HG02852 (cell line): Measurements from ENCODE around the gene EPHB6.

Experiments
- ATAC-seq: cut with Tn5 transposase; IDR thresholded peaks from one replicate; pipeline ENCODE4 v1.9.1; 2021; ENCODE audit warnings: mild to moderate bottlenecking, moderate library complexity; ENCODE audit not compliant: unreplicated experiment

EPHB6 gene

DNA sequence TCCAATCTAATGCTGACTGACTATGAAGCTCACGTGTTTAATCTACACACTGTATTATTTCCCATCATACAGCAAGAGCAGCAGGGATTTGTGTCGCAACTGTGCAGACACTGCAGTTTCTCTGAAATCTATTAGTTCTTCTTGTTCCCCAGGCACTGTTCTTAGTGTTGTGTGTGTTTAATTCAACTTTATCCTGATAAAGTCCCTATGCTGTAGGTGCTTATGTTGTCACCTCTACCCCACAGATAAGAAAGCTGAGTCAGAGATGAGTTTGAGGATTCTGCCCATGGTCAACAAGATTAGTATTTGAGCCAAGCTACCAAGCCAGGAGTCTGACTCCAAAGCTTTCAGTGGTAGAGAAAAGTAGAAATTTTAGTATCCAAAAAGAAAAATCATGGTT lies 22.5 kb upstream of the EPHB6 start:
- no peak for ATAC-seq

DNA sequence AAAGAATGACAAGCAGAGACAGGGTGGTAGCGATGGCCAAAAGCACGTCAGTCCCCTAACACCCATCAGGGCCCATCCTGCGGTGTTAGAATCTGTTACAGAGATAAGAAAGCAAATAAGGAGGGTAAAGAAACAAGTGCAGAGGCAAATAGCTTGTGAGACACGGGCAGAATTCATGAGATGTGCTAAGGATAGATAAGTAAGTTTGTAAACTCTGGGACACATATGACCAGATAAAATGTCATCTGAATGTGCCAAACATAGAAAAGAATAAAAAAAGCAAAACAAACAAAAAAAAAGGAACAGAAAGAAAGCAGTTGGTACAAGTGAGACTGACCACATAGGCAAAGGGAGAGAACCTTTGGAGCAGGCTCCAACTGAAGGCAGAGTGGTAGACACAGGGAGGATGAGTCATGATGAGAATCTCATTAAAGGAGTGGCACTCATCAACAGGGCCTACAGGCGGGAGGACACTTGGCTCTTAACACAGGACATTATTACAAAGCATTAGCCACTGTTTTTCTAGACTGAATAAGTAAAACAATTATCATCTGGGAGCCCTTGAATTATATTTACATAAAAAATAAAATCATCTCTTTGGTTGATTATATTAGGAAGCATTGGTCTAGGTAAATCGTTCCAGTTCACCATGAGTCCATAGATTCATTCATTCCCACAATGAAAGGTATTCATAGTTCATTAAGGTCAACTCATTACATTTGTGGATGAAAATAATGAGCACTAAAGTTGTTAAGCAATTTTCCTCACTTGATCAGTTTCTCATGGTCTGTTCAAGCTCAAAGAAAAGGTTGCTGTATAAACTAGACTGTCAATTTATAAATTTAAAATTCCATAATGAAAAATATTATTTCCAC lies 21.5 kb upstream of the EPHB6 start:
- ATAC-seq = peak; percentile 66

DNA sequence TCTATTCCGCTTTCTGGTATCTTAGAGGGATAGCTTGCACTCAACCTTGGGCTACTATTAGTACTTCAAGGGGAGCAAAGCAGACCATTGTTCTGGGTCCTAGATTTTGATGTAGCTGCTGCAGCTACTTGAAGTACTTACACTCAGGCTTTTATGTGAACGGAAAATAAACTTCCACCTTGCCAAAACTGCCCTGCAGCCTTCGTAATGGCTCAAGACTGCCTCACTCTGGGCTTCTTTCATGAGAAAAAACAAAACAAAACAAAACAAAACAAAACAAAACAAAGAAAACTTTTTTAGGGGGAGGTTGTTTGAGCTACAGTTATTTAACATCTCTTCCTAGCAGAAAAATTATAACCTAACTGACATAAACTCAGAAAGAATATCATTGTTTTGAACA lies 19.4 kb upstream of the EPHB6 start:
- ATAC-seq = no peak

DNA sequence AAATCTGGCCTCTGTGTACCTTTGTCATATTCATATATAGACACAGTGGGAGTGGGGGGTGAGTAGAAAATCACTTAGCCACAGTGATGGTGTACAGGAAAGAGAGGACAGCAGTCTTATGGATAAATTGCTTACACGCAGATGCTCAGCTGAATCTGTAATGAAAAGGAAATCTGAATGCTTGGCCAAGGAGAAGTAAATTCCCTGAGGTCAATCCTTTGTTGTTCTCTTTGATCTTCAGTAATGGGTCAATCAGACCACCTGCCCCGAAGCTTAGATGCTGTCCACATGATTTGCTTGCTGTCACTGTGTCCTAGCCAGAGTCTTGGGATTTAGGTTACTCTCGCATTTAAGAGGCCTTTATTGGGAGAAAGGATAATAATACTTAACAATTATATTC lies 18.4 kb upstream of the EPHB6 start:
- ATAC-seq = no peak

DNA sequence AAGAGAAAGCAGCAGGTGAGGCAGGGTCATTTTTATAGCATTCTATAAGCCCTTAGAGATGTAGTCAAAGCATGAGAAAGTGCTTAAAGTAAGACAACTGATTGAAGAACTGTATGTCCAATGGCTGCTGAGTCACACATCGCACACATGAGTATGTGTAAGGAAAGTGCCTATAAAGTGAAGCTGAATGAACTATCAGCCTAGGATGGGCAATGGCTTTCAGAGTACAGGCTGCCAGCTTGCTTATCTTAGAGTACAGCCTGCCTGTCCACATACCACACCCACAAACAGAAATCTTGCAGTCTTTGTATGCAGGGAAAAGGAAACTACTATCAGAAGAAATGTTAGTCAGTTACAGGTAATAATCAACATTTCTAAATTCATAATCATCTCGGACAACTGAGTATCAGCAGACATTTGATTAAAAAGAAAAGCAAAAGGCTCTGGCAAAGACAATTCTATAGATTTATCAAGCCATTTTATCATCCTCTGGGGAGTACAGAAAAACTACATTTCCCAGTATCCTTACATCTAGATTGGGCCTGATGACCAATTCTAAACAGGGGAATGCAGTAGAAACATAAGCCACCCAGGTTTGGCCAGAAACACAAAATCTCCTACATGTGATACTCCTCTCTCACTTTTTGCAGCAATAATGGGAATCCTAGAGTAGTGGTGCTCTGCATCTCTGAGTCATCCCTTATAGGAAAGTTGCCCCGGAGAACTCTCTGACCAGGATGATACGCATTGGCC lies 16.2 kb upstream of the EPHB6 start:
- ATAC-seq = no peak

DNA sequence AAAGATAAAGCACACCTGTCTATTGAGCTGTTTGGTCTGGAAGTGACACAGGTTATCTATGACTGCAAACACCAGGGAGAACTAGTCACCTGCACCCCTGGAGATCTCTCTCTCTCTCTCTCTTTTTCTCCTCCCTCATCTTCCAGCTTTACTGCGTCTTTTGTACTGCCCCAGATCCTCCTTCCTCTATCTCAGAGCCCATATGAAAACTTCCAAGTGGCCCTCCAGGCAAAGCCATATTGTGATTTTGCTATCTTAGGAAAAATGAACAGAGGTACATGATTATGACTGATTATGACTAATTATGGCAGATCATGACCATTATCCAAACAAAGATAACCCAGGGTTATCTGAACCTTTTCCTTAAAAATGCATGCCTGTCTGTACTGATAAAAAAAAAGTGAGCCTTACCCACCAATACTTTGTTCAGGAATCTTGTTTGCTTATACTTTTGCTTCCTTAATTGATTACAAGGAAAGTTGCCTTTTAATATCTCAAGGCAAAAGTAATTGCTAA lies 12.6 kb upstream of the EPHB6 start:
- no peak for ATAC-seq

DNA sequence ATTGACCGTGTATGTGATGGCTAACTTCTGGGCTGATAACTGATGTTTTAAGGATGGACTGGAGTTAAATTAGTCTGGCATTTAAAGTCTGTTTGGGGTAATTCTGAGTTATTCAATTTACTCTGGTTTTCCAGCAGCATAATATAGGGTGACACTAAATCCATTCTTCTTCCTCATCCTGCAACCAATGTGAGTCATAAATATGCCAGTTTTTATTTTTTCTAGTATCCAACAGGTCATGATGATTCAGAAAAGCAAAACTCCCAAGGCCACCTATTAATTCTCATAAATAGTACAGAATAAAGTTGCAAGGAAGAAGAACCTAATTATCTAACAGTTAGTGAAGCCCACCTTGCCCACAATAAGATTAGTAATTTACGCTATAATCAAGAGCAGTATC lies 7.5 kb upstream of the EPHB6 start:
- ATAC-seq = no peak

DNA sequence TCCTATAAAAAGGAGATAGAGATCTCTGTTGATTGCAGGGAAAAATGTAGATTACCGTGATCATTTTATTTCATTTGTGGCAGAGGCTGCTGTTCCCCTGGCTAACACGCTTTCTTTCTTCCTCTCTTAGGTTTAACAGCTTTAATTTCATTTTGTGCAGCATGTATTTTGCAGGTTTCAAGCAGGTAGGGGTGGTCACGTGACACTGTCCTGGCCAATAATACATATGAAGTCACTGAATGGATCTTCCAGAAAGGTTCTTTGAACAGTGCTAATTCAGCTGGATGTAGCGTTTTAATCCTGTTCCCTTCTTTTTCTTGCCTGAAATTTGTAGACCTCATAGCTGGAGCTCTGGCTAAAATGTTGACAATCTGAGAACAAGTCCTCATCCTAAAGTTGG lies 3.6 kb upstream of the EPHB6 start:
- no peak for ATAC-seq

DNA sequence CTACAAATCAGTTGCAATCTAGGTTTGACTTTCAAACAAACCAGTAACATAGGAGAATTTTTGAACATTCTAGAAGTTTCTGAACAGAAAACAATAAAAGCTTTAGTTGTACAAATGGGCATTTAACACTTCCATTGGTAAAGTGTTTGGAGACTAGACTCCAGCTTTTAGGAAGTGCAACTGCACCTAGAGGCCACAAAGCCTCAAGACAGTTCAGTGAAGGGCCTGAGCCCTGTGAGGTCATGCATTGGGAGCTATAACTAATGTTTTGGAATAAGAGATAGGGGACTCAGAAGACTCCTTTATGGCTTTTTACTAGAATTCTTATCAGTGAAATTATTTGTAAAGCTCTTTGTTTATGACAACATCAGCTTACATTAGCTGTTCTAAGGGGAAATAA lies 3.0 kb upstream of the EPHB6 start:
- ATAC-seq = no peak

DNA sequence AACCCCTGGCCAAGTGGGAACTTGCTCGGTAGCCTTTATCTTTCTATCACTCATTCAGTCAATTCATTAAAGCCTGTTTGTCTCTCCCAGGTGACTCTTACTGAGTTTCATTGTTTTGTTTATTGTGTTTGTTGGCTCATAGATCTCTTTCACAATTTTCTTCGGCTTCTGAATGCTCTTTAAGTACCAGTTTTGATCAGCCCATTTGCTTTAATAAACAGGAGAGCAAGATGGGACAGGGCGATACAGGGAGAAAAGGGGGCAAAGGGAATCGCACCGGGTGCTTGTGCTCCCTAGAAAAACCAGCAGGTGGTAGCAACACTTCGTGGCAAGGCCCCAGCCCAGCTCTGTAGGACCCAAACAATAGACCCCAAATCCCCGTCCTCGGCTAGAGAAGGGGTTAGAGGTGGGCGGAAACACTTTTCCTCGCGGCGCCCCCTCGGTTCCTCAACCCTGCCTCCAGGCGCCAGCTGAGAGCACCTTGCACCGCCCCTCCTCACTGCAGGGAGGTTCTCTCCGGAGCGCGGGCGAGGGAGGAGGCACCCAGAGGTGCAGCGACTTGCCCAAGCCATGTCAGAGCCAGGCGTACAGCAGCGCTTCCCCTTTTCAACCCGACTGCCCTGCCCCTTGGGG lies 1.0 kb upstream of the EPHB6 start:
- peak; percentile 77 for ATAC-seq

DNA sequence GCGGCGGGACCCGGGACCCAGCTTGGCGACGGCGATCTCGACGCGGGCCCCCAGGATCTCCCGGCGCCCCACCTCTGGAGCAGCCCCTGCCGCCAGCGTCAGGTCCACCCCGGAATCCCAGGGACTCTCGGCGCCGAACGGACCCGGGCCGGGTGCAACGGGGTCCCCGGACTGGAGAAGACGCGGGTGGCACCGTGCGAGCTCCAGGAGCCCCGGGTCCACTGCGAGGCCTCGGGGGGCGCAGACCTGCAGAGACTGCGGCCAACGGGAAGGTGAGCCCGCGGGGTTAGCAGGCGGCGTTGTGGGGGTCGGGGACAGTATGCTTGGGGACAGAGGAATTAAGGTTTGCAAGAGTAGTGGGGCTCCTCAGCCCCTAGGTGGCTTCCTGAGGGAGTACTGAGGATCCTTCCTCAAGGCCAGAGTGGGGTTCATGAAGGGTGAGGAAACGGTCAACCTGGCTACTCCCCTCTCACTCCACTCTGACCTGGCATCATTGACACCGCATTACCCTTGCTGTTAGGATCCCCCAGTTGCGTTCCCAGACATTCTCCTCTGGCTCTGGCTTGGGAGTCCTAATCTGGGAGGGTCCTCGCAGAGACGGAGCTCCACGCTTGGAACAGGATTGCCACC lies 353 bp downstream of the EPHB6 start:
- peak; percentile 1 for ATAC-seq

DNA sequence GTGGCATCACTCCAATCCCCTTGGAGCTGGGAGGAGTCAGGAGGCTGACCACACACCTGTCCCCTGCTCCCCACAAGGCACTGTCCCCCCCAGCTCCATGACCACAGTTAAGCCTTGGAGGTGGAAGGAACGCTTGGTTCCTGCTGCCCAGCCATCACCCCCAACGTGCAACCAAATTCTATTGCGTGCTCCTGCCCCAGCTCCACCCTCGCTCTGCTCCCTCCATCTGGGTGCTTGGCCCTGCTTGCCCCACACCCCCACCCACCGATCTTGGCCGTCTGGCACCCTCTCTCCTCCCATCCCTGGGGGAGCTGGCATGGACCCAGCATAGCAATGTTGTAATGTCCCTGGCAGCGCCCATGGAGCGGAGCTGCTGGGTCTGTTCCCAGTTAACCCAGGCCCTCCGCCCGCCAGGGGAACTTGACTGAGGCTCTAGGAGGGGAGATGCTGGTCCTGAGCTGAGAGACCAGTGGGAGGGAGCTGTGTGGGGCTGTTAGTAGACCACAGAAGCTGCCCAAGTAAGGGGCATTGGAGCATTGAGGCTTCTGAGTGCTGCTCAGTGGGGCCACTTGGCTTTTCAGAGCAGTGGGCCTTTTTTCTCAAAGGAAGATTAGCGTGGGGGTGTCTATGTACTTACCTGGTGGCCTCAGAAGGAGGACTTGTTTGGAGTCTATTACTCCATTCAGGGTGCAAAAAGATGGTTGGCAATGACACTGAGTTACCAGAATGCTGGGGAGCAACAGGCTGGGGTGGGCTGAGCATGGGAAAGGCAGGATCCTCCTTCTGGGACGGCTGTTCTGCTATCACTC lies 1.1 kb downstream of the EPHB6 start:
- no peak for ATAC-seq

DNA sequence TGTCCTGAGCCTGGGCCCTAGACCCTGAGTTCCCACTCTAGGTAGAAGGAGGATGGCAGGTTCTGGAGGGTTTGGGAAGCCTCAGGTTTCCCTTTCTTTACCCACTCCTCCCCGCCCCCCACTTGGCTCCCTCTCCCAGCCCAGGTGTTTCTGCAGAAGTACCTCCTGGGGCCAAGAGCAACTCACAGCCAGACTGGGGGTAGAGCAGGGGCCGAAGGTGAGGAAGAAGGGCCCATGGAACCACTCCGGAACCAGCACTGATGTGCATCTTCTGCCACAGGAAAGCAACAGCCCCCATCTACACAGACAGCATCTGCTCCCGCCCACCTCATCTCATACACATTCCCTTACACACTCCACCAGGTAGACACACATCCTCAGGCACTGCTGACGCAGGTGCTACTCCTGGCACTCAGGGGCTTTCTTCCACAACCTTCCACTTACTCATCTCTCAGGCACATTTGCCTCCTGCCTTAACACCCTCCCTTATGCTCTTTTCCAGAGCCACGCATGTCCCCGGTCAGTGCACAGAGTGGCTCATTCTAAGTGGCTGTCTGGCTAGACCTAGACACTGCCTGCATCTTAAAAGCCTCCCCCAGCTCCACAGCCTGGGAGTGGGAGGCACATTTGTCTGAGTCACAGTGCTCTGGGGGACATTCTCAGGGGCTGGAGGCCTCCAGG lies 1.8 kb downstream of the EPHB6 start:
- no peak for ATAC-seq

DNA sequence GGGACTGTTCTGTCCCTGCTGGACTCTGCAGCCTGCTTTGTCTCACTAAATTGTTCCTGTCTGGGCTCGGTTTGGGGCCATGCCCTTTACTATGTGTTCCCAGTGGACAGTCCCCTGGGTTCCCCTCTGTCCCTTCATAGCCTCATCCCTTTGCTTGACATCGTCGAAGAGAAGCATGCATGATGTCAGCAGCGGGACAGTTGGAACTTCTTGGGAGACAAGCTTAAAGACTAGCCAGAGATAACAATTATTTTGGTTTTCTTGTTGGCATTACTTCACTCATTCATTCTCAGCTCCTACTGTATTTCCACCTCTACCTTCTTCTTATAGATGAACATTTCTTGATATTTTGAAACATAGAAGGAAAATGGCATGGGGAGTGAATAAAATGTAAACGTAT lies 2.7 kb downstream of the EPHB6 start:
- no peak for ATAC-seq

DNA sequence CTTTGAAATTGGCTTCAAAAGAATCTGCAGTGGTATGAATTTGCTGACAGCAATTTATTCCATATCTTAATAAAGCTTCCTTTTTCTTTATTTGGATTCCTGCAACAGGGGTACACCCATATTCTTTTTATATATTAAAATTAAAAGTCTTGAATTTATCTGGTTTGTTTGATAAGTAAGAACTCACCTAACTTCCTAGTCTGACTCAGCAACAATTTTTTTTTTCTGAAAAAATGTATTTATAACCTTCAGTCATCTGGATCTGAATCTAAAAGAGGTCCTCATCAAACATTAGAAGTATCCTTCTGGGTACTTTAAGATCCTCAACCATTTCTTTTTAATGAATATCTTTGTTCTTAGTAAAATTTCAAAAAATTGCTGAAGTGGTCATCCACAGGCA lies 4.5 kb downstream of the EPHB6 start:
- ATAC-seq = no peak

DNA sequence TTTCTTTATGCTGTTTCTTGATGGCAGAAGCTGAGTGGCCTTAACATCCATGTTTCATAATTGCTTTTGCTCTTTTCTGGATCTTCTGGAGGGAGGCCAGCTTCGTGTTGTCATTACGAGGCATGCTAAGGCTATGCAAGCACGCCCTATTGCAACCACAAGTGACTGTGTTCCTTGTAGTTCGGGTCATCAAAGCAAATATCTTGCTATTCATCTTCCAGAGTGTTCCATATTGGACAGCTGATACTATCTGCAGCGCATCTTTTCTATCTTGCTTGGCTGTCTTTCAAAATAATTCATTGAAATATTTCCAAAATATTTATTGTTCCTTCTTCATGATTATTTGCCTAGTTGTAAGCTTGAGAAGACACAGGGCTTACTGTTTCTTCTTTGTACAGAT lies 5.0 kb downstream of the EPHB6 start:
- no peak for ATAC-seq

DNA sequence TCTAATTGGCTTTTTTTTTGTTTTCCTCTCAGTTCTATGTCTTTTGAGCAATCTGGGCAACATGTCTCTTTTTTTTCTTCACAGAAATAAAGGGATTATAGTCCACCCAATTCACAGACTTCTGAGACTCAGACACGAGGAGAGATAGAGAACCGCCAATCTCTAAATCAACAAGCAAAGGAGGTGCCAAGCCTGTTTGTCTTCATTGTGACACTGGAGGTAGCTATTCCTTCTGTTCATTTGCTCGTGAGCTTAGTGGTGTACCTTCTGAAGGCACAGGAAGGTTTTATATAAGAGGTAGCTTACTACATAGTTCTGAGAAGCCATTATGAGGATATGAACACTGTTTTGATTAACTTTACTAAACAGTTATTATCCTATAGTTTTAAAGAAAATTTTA lies 6.1 kb downstream of the EPHB6 start:
- ATAC-seq = no peak

DNA sequence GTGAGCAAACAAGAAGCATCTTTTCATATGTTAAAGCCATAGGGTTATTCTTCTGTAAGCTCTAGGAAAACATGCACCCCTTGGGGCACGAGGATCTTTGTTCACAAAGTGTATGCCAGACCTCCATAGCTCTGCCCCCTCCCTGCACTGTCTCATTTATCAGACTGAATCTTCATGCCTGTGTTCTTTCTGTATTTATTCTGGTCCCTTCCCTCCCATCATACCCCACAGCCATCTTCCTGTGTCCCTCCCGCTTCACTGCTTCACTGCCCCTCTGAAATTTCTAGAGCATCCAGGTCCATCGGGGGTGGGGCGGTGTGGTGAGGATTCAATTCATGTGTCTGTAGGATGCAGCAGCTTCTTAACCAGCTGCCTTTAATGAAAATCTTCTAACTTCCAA lies 7.5 kb downstream of the EPHB6 start:
- no peak for ATAC-seq

DNA sequence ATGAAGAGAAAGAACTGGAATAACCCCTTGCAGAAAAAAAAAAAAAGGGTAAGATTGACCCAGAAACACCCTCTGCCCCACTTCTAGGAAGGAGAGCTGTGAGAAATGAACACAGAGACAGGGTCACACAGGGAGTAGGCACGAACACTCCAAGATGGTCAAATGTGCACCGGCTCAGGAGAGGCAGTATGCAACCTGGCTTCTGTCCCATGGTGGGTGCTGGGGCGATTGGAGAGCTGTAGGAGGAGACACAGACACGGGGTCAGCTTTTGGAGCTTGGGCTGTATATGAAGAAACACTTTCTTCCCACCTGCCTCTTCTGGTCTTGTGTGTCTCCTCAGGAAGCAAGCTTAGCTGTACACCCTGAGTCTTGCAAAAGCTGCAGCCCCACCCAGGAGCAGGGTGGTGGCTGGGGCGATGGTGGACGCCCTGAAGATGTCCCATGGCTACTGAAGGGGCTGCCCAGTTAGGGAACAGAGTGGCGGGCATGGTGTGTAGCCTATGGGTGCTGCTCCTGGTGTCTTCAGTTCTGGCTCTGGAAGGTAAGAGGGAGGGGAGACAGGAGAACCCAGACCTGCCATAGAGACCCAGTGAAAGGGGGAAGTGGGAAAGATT lies 8.0 kb downstream of the EPHB6 start:
- no peak for ATAC-seq
